Activated T-helper 9 cell treated with anti-CD3 and anti-CD28 coated beads, Interleukin-2, amount 50 U/mL, for 16 hours (primary cell): ENCODE data around the gene TNFRSF12A.

ENCODE experiments used
- DNase-seq: peaks from one replicate; pipeline ENCODE4 v3.0.0-alpha.2; 2020; ENCODE audit warnings: low read depth

TNFRSF12A gene

DNA sequence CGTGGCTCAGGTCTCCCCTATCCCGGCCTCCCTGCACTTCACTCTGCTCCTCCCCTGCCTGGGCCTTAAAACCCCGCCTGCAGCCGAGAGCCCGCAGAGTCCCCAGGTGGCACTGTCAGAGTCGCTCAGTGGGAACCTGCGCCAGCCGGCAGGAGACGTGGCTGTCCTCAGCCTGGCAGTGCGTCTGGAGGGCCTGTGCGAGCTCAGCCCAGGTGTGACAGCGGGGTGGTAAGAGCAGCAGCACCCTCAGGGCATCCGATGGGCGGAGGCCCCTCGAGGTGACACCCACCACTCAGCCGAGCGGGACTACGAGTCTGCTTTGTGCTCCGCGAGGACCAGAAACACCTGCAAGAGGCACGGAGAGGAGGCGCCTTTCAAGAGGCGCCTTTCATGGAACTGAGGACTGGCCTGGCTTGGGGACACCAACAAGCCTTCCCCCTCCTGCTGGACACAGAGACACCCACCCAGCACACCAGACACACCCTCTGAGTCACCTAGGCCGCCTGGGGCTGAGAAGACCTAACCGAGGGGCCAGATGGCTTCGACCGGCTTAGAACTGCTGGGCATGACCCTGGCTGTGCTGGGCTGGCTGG, 7.2 kb upstream of the TNFRSF12A start, which contains the start of gene CLDN9:
TSS of gene CLDN9 (plus strand) at position 96 of the 593 bp plus-strand sequence. CDS start at position 536, 440 bp downstream.
- no peak for DNase-seq

DNA sequence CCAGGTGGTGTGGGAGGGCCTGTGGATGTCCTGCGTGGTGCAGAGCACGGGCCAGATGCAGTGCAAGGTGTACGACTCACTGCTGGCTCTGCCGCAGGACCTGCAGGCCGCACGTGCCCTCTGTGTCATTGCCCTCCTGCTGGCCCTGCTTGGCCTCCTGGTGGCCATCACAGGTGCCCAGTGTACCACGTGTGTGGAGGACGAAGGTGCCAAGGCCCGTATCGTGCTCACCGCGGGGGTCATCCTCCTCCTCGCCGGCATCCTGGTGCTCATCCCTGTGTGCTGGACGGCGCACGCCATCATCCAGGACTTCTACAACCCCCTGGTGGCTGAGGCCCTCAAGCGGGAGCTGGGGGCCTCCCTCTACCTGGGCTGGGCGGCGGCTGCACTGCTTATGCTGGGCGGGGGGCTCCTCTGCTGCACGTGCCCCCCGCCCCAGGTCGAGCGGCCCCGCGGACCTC, 6.6 kb upstream of the TNFRSF12A start:
- DNase-seq, result no peak

DNA sequence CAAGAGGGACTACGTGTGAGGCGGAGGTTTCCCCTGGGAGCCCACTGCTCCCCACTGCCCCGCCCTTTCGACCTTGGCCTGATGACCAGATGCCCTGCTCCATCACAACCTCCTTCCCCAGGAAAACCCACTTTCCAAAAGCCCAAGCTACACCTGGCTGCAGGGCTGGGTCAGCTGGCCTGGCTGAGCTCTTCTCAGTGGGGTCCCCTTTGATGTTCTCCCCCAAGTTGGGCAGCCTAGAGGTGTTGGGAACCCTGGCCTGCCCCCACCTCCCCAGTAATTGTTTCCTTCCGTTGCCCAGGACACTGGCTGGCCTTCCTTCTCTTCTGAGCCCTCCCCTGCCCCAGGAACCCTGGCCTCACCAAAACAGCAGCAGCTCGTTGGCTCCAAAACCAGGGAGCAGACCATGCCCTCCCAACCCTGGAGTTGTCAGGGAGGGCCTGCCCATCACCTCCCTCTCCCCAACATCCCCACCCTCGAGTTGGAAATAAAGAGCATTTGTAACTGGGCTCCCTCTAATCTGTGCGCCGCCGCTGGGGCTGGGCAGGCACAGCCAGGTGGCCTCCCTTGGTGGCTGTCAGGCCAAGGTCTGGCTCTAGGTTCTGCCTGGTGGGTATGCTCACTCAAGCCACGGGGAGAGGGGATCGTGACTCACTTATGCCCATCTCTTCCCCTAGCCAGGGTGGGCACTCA, 6.0 kb upstream of the TNFRSF12A start:
- no peak for DNase-seq

DNA sequence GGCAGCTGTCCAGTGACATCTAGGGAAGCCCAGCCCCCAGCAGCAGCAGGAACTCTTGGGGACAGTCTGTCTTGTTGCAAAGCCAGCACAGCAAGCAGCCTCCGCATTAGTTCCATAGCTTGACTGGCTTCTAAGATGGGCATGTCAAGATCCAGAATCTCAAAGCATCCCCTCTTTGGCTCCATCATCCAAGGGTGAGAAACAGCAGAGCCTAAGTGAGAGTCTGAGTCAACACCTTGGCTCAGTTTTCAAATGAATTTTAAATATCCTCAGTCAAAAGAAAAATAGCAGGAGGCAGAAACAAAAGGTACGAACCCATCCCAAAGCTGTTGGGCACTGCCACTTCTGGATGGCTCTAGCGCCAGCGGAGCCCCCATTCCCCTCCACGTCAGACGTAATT, 5.2 kb upstream of the TNFRSF12A start:
- no peak for DNase-seq

DNA sequence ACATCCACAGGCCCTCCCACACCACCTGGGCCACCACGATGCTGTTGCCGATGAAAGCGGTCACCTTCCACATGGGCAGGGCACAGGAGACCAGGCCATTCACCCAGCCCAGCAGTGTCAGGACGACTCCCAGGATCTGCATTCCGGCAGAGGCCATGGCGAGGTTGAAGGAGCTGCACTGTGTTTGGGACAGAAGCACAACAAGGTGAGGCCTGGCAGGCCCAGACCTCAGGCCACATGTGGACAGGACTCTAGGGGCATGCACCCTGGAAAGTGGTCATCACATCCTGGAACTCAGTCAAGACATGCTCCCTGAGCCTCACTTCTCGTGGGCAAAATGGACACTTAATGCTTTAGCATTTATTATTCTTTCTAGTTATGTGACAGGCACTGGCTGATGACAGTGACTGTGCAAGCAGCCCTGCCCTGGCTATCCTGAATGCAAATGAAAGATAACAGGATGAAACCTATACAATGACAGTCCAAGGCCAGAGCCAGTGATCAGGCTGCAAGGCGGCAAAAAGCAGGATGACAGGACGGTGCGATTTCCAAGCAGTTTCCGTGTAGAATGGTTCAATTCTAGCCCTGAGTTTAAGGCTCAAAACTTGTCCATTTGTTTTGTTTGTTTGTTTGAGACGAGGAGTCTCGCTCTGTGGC, 4.2 kb upstream of the TNFRSF12A start:
- no peak for DNase-seq

DNA sequence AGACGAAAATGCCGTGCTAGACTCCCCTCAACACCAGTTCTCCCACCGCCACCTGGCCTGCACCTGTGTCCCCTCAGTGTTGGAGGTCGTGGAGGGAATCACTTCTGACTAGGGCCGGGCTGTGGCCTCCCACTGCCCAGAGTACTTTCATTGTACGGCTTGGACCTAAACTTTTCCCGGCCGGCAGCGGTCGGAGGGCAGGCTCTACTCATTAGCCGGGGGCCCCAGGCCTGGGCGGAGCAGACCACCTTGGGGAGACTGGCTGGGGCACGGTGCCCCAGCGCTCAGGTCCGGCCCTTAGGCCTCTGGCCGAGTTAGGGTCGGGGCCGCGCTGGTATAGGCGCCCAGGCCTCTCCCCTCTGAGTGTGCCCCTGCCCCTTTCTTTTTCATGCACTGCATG, 2.8 kb upstream of the TNFRSF12A start:
- no peak for DNase-seq

DNA sequence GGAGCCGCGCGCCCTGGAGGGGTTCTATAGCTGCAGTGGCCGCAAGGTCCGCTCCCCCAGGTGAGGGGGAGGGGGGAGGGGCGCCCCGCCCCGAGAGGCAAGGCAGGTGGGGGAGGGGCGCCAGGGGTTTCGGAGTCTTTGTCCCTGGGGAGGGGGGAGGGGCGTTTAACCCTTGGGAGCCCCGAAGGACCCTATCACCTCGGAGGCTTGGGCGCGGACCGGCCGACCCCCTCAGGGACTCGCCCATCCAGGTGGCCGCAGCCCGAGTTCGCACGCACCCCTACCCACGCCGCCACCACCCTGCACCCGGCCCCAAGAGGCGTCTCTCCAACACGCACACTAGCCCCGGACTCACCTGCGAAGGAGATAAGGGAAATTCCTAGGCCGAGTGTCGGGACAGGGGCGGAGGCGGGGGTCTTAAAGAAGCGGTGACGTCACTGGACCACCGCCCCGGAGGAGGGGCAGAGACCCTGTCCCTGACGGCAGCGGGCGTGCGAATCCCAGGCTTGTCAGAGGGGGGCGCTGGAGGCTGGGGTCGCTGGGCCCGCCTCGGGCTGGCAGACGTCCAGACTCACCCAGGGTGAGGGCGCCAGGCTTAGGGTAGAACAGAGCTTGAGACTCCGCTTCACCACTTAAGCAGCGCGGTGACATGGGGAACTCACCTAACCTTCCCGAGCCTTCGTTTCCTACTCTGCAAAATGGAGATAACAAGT, 2.2 kb upstream of the TNFRSF12A start, which contains the start of gene CLDN6:
TSS of gene CLDN6 (minus strand) at position 390 of the 713 bp plus-strand sequence. CDS start 2,162 bp downstream, outside the sequence.
- no peak for DNase-seq

DNA sequence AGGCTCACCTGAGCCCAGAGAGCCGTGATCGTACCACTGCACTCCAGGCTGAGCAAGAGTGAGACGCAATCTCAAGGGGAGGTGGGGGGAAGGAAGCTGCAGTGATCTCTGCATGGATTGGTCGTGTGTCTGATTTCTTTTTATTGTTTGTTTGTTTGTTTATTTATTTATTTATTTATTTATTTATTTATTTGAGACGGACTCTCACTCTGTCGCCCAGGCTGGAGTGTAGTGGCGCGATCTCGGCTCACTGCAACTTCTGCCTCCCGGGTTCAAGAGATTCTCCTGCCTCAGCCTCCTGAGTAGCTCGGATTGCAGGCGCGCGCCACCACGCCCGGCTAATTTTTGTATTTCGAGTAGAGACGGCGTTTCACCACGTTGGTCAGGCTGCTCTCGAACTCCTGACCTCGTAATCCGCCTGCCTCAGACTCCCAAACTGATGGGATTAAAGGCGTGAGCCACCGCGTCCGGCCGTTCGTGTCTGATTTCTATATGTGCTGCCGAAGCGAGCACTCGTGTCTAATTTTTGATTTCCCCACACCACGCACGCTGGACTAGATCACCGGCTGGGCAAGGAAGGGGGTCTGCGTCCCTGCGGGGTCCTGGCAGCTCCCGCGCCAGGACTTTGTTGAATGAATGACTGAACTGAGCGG, 448 bp upstream of the TNFRSF12A start:
- DNase-seq, result no peak

DNA sequence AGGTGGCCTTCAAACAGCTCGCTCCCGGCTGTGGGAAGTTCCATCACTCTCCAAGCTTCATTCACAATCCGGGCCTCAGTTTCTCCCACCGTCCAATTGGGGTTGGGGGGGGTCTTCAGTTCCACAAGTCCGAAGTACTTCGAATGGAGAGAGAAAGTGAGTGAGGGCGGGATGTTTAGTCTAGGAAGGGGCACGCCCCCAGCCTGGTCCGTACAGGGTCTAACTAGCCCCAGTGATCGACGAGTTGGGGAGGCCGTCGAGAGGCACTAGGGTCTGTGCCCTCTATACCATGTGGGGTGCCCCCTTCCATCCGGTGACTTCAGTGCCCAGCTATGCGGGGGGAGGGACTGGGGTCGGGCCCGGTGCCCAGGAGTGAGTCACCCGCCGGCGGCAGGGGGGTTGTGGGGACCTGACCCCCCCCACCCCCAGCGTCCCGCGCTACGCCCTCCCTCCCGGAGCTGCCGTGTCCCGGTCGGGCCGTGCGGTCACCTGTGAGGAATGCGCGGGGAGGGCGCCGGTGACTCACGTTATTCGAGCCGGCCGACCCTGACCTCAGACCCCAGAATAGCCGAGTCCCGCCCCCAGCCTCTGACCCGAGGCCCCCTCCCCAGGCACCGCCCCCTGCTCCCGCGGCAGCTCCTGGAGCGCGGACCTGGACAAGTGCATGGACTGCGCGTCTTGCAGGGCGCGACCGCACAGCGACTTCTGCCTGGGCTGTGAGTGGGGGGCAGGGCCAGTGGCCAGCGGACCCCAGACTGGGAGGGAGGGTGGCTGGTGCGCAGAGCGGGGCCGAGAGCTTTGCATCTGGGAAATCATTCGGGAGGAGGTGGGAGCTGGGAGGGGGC, 658 bp downstream of the TNFRSF12A start:
- DNase-seq, result peak; percentile 63

DNA sequence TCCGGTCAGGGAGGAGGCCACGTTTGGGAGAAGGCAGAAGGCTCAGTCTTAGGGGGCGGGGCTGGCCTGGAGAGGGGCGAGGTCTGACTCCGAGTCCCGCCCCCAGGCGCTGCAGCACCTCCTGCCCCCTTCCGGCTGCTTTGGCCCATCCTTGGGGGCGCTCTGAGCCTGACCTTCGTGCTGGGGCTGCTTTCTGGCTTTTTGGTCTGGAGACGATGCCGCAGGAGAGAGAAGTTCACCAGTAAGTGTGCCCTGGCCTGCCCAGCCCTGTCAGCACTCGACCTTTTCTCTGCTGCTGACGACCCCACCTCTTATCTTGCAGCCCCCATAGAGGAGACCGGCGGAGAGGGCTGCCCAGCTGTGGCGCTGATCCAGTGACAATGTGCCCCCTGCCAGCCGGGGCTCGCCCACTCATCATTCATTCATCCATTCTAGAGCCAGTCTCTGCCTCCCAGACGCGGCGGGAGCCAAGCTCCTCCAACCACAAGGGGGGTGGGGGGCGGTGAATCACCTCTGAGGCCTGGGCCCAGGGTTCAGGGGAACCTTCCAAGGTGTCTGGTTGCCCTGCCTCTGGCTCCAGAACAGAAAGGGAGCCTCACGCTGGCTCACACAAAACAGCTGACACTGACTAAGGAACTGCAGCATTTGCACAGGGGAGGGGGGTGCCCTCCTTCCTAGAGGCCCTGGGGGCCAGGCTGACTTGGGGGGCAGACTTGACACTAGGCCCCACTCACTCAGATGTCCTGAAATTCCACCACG, 1.5 kb downstream of the TNFRSF12A start:
- peak; percentile 76 for DNase-seq

DNA sequence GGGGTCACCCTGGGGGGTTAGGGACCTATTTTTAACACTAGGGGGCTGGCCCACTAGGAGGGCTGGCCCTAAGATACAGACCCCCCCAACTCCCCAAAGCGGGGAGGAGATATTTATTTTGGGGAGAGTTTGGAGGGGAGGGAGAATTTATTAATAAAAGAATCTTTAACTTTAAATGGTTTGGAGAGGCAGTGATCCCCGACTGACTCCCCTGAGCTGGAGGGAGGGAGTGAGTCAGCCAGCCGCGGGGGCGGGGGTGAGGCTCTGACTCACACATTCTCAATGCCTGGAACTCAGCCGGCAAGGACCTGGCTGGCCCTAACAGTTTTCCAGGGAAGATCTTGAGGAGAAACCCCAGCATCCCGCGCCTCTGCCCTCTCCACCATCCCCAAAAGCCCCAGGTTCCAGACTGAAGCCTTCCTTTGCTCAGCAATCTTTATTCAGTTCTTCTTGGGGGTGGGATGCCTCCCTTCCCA, 2.1 kb downstream of the TNFRSF12A start:
- DNase-seq, result peak; percentile 89

DNA sequence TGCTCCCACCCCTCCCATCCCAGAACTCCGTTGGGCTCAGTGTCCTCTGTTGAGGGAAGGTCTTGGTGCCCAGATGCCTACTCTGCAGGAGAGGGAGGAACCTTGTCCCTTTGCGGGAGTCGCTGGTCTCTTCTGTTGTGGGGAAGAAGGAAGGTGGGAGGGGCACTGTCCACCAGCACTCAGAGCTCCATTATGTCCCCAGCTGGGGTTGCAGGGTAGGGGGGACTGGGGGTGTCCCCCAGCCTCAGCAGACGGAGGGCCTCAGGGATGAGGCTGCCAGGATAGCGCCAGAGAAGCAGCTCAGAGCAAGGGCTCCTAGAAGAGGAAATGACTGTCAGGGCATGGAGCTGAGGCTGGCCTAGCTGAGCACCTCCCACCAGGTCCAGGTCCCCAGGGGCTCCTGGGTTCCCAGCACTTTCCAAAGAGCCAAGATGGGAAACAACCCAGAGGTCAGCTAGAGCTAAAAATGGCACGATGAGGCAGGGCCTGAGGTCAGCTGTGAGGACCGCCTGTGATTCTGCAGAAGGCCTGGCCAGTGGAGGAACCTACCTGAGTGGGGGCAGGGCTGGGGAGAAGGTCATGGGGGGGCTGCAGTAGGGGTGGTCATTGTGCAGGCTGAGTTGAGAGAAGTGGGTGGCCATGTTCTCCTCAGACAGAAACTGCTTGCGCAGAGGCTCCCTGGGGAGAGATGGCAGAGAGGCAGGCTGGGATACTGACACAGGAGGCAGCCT, 2.7 kb downstream of the TNFRSF12A start:
- DNase-seq, result no peak

DNA sequence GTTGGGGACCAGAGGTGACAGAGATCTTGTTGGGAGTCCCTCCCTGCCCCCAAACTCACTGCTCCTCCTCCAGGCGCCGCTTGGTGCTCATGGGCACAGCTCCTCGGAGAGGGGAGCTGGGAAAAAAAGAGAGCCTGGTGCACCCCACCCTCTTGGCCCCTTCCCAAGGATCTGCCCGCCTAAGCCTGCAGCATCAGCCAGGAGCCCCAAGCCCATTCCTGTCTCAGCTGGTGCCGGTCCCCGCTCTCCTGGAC, 3.2 kb downstream of the TNFRSF12A start:
- DNase-seq, result no peak

DNA sequence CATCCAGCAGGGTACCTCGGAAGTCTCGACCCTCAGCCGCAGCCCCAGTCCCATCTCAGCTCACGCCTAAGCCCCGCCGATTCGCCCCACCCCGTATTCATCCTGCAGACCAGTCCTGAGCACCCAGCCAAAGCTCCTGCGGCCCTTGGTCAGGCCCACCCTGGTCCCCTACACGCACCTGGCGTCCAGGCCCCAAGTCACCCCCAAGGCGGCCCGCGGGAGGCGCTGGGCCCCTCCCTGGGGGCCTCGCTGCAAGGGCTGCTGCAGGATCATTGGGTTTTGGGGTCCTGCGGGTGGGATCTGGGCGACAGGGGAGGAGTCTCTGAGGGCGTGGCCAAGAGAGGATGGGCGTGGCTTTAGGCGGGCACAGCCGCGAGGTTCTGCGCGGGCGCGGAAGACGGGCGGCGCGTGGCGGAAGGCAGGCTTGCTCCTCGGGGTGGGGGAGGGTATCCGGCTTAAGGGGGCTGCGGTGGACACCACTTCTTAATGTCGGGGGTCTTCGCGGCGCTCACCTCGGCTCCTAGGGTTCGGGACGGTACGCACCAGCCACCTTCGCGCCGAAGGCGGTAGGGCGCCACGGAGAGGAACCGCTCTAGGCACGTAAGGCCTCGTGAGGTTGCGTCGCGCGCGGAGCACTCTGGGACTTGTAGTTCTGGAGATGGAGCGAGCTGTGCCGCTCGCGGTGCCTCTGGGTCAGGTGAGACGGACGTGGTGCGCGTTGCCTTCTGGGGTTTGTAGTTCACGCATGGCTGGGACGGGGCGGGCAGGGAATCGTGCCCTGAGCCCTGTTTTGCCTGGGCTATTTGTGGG, 3.7 kb downstream of the TNFRSF12A start, which contains the start of the genes HCFC1R1 and THOC6:
TSS of gene HCFC1R1 (minus strand) at position 274 of the 810 bp plus-strand sequence. CDS start at position 273, 1 bp downstream.
TSS of gene THOC6 (plus strand) at position 367 of the 810 bp plus-strand sequence. CDS start at position 659, 292 bp downstream.
- DNase-seq, result peak; percentile 93

DNA sequence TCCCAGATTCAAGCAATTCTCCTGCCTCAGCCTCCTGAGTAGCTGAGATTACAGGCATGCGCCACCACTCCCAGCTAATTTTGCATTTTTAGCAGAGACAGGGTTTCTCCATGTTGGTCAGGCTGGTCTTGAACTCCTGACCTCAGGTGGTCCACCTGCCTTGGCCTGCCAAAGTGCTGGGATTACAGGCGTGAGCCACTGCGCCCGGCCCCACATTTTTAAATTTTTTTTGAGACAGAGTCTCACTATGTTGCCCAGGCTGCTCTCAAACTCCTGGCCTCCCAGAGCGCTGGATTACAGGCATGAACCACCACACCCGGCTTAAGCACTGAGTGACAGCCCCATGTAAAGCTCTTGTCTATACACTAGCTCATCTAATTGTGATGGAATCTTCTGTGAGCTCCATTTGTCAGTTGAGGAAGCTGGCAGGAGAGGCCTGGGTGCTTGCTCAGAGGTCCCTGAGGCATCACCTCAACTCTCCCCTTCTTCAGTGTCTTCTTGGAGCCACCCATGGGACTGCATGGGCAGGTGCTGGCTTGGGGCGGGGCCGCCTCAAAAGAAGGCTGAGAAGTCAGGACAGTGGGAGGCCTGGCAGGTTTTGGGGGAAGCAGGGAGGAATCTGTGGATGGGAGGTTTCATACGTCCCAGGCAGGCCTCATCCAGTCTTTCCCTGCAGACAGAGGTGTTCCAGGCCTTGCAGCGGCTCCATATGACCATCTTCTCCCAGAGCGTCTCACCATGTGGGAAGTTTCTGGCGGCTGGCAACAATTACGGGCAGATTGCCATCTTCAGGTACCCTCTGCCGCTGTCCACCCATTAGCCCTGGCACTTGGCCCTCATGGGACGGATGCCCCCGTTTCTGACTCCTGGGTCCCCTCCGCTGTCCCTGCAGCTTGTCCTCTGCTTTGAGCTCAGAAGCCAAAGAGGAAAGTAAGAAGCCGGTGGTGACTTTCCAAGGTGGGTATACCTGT, 5.1 kb downstream of the TNFRSF12A start:
- no peak for DNase-seq

DNA sequence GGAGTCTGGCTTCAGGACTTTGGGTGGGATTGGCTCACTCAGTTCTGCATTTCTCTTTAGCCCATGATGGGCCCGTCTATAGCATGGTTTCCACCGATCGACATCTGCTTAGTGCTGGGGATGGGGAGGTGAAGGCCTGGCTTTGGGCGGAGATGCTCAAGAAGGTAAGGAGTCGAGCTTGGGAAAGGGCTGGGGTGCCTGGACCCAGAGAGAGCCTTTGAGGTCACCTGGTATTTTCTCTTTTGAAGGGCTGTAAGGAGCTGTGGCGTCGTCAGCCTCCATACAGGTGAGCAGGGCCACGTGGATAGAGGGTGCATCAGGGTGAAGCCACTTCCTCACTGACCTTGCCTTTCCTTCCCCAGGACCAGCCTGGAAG, 5.8 kb downstream of the TNFRSF12A start:
- DNase-seq, result no peak
